Astrocyte (in vitro differentiated cells and primary cell): ENCODE measurements around the gene CFAP119. TPM values are rescaled to one million over a fixed set of nuclear protein-coding genes. Genes with fewer than 3 reads are reported as not detected.

Experiments
- DNase-seq: peaks from one replicate; pipeline ENCODE4 v3.0.0-alpha.2; 2010; ENCODE audit warnings: low read depth
- FAIRE-seq: peaks from 2 replicates; lab custom pipeline; 2011; peaks lifted over from hg19 to GRCh38; lab: Jason Lieb, UNC
- H2AFZ ChIP-seq: 2 replicates; pipeline ENCODE4 v1.6.0; 2012; ENCODE audit warnings: low read depth, low read length, inconsistent platforms
- H3K27ac ChIP-seq: 2 replicates; pipeline ENCODE4 v1.5.1; 2011; ENCODE audit warnings: low read depth, low read length, inconsistent platforms
- H3K27me3 ChIP-seq: 2 replicates; pipeline ENCODE4 v1.6.0; 2011; ENCODE audit warnings: low read length, inconsistent platforms; ENCODE audit not compliant: insufficient read depth
- H3K36me3 ChIP-seq: 2 replicates; pipeline ENCODE4 v1.5.1; 2011; ENCODE audit warnings: low read length, inconsistent platforms; ENCODE audit not compliant: insufficient read depth
- H3K4me1 ChIP-seq: 2 replicates; pipeline ENCODE4 v1.5.1; 2011; ENCODE audit warnings: low read length, inconsistent platforms; ENCODE audit not compliant: insufficient read depth
- H3K4me2 ChIP-seq: 2 replicates; pipeline ENCODE4 v1.6.0; 2012; ENCODE audit warnings: low read length, inconsistent platforms
- H3K4me3 ChIP-seq: 2 replicates; pipeline ENCODE4 v1.5.1; 2011; ENCODE audit warnings: low read depth, mild to moderate bottlenecking, low read length, inconsistent platforms; ENCODE audit not compliant: insufficient read depth
- H3K79me2 ChIP-seq: 2 replicates; pipeline ENCODE4 v1.6.0; 2012; ENCODE audit warnings: mild to moderate bottlenecking, low read length, inconsistent platforms; ENCODE audit not compliant: insufficient read depth
- H3K9ac ChIP-seq: 2 replicates; pipeline ENCODE4 v1.6.0; 2012; ENCODE audit warnings: mild to moderate bottlenecking, low read length, inconsistent platforms
- H3K9me3 ChIP-seq: 2 replicates; pipeline ENCODE4 v1.5.1; 2012; ENCODE audit warnings: low read depth, mild to moderate bottlenecking, low read length, inconsistent platforms; ENCODE audit not compliant: insufficient read depth
- H4K20me1 ChIP-seq: 2 replicates; pipeline ENCODE4 v1.6.0; 2012; ENCODE audit warnings: low read length, inconsistent platforms; ENCODE audit not compliant: insufficient read depth
- H3K27ac Mint-ChIP-seq: one replicate; pipeline ENCODE4 v1.8.0; 2021; ENCODE audit warnings: mild to moderate bottlenecking, mixed read lengths; ENCODE audit not compliant: unreplicated experiment
- H3K27me3 Mint-ChIP-seq: one replicate; pipeline ENCODE4 v1.8.0; 2021; ENCODE audit warnings: low read depth, mixed read lengths; ENCODE audit not compliant: unreplicated experiment
- H3K36me3 Mint-ChIP-seq: one replicate; pipeline ENCODE4 v1.8.0; 2021; ENCODE audit warnings: low read depth, mixed read lengths; ENCODE audit not compliant: unreplicated experiment
- H3K4me1 Mint-ChIP-seq: one replicate; pipeline ENCODE4 v1.8.0; 2021; ENCODE audit warnings: low read depth, mixed read lengths; ENCODE audit not compliant: unreplicated experiment
- H3K4me3 Mint-ChIP-seq: one replicate; pipeline ENCODE4 v1.8.0; 2021; ENCODE audit warnings: mild to moderate bottlenecking, moderate library complexity, mixed read lengths; ENCODE audit not compliant: unreplicated experiment
- H3K9me3 Mint-ChIP-seq: one replicate; pipeline ENCODE4 v1.8.0; 2021; ENCODE audit warnings: mild to moderate bottlenecking, mixed read lengths; ENCODE audit not compliant: unreplicated experiment
- CTCF ChIP-seq: IDR thresholded peaks from 2 replicates; pipeline ENCODE4 v1.5.1; 2011; ENCODE audit warnings: low read depth, mild to moderate bottlenecking, inconsistent platforms, low read length, moderate library complexity; ENCODE audit not compliant: insufficient read depth
- EZH2 ChIP-seq: IDR thresholded peaks from 2 replicates; pipeline ENCODE4 v1.6.1; 2012; ENCODE audit warnings: mild to moderate bottlenecking, low read length, inconsistent platforms; ENCODE audit not compliant: insufficient read depth
- total RNA-seq: library from RNA; stranded (reverse); gene quantifications from 2 replicates; pipeline ENCODE4 v1.2.1, GENCODE V29; 2021

Gene CFAP119
- total RNA-seq, 1 donor from 2014 or later = 4.0 TPM

GRCh38 chr16:30758988-30759491, 2.8 kb downstream of the CFAP119 start:
- FAIRE-seq (no peak), DNase-seq (no peak)
- H3K27me3 Mint-ChIP-seq = no peaks in the 10 kb centered on the region
- Histone ChIP-seq H3K9ac (no peak overlapping the region), H3K36me3 (peaks cover 12% of the 10 kb centered on the region), H3K27me3 (no peaks in the 10 kb centered on the region), H2AFZ (no peak overlapping the region), H3K4me1 (peaks cover 12% of the 10 kb centered on the region), H4K20me1 (peaks cover 15% of the 10 kb centered on the region), H3K9me3 (no peaks in the 10 kb centered on the region), H3K27ac (no peak overlapping the region), H3K4me3 (no peak overlapping the region), H3K79me2 (peaks cover 20% of the 10 kb centered on the region), H3K4me2 (no peak overlapping the region)
- H3K36me3 Mint-ChIP-seq = peaks cover 4% of the 10 kb centered on the region
- H3K27ac Mint-ChIP-seq = no peak overlapping the region
- no peak overlapping the region for H3K4me3 Mint-ChIP-seq
- no peaks in the 10 kb centered on the region for H3K9me3 Mint-ChIP-seq
- TF ChIP-seq EZH2 (no peak), CTCF (no peak)
- H3K4me1 Mint-ChIP-seq = peaks cover 10% of the 10 kb centered on the region

DNA sequence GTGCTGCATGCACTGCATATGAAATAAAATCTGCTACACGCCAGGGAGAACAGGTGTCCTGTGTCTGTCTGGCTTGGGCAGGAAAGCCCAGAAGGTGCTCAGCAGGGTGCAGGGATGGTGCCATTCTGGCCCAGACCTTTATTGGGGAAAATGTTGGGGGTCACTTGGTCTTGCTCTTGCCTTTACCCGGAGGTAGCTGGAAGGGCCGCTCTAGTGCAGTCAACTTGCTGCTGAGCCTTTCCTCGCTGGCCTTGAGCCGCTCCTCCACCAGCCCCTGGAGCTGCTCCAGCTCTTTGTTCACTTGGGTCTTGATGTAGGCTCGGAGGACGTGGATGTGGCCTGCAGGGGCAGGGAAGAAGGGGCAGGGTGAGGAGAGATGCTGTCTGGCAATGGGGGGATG, 4.5 kb downstream of the CFAP119 start:
- Histone ChIP-seq H3K27me3 (no peaks in the 10 kb centered on the region), H3K27ac (no peak overlapping the region), H3K9ac (no peak overlapping the region), H2AFZ (no peak overlapping the region), H3K4me1 (peaks cover 5% of the 10 kb centered on the region), H3K36me3 (peaks cover 22% of the 10 kb centered on the region), H4K20me1 (no peaks in the 10 kb centered on the region), H3K4me3 (no peak overlapping the region), H3K4me2 (no peak overlapping the region), H3K9me3 (no peaks in the 10 kb centered on the region), H3K79me2 (peaks cover 3% of the 10 kb centered on the region)
- H3K4me1 Mint-ChIP-seq = no peaks in the 10 kb centered on the region
- peaks cover 6% of the 10 kb centered on the region for H3K36me3 Mint-ChIP-seq
- TF ChIP-seq EZH2 (no peak), CTCF (no peak)
- H3K27me3 Mint-ChIP-seq = no peaks in the 10 kb centered on the region
- no peak overlapping the region for H3K27ac Mint-ChIP-seq
- DNase-seq (no peak), FAIRE-seq (no peak)
- H3K9me3 Mint-ChIP-seq = no peaks in the 10 kb centered on the region
- no peak overlapping the region for H3K4me3 Mint-ChIP-seq

DNA sequence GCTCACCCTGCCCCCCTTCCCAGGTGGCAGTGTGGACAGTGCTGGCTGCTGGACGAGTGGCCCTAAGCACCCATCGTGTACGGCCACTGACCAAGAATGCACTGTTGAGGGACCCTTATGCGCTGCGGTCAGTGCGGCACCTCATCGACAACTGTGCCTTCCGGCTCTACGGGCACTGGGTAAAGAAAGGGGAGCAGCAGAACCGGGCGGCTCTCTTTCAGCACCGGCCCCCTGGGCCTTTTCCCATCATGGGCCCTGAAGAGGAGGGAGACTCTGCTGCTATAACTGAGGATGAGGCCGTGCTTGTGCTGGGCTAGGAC, 5.1 kb downstream of the CFAP119 start:
- no peaks in the 10 kb centered on the region for H3K4me1 Mint-ChIP-seq
- FAIRE-seq = no peak

More for the DNA sequence above, 5.1 kb downstream of the CFAP119 start:
- peaks cover 6% of the 10 kb centered on the region for H3K36me3 Mint-ChIP-seq
- Histone ChIP-seq H3K4me3 (no peak overlapping the region), H2AFZ (no peak overlapping the region), H3K4me1 (peaks cover 5% of the 10 kb centered on the region), H3K27ac (no peak overlapping the region), H4K20me1 (no peaks in the 10 kb centered on the region), H3K27me3 (no peaks in the 10 kb centered on the region), H3K79me2 (no peaks in the 10 kb centered on the region), H3K36me3 (peaks cover 22% of the 10 kb centered on the region), H3K9me3 (no peaks in the 10 kb centered on the region), H3K4me2 (no peak overlapping the region), H3K9ac (no peak overlapping the region)
- no peak overlapping the region for H3K4me3 Mint-ChIP-seq
- no peak for DNase-seq
- H3K27ac Mint-ChIP-seq = no peak overlapping the region
- no peaks in the 10 kb centered on the region for H3K9me3 Mint-ChIP-seq
- no peak for TF ChIP-seq CTCF
- TF ChIP-seq EZH2 = no peak
- no peaks in the 10 kb centered on the region for H3K27me3 Mint-ChIP-seq
